HL-60/S4 treated with retinoic acid at 250 ng/mL for 4 days and 3 days (cell line): ENCODE data around the gene CCL15.
"Not testable (repeated sequence)": the region's sequence is repeated elsewhere in the genome, so short reads cannot be mapped to it uniquely, and the experiment has no call there.

Experiments
- in situ Hi-C: fragments of 300-500 bp; cut with MboI; formaldehyde crosslinking; loops from 2 replicates; pipeline ENCODE4 v1.7.0; 2022; ENCODE audit warnings: low sequenced_read_pairs

CCL15 gene

GRCh38 chr17:36001110-36001771, at the start of gene CCL15:
Gene CCL15, minus strand, starts transcription at chr17:36001553. Its CDS starts 61 bp downstream, at chr17:36001492.
- in situ Hi-C loops, result no loop called here

GRCh38 chr17:36049643-36050042, 48.3 kb upstream of the CCL15 start:
- in situ Hi-C loops, result no loop called here

DNA sequence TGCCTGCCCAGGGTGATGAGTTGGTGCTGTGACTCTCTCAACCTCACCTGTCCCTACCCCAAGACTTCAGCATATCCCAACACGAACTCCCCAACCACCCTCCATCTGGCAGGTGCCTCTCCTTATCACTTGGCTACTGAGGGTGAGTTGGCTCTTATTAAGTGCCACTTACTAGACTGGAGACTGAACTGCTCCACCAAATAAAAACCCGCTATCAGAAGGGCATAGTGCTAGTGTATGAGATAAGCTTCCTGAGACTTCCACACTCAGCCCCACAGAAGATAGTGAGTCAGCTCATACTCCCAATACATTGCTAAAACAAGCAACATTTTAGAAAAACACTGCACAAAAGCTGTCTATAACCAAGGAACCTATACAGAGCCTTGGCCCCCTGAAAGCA, 46.7 kb upstream of the CCL15 start:
- in situ Hi-C loops, result no loop called here

DNA sequence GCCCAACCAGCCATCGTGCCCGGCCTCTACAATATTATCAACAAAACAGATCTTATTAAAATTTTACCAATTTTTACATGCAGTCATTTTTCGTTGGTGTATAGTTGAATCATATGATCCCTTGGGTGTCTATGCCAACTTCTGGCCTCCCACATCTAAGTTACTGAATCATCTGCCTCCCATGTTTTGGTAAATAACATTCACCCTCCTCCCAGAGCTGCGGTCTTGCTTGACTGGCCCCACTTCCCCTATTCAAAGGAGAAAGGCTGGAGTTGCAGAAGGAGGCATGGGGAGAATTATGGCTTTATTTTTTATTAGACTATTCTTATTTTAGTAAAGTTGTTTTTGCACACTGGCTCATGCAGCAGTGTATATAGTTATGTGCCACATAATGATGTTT, 34.9 kb upstream of the CCL15 start:
- in situ Hi-C loops, result no loop called here

- in situ Hi-C loops, result no loop called here
Observed at GRCh38 chr17:36034127-36034526, 32.8 kb upstream of the CCL15 start.

- in situ Hi-C loops, result no loop called here
Observed at GRCh38 chr17:36030956-36031355, 29.6 kb upstream of the CCL15 start.

- in situ Hi-C loops, result no loop called here
Observed at GRCh38 chr17:36027761-36028160, 26.4 kb upstream of the CCL15 start.

DNA sequence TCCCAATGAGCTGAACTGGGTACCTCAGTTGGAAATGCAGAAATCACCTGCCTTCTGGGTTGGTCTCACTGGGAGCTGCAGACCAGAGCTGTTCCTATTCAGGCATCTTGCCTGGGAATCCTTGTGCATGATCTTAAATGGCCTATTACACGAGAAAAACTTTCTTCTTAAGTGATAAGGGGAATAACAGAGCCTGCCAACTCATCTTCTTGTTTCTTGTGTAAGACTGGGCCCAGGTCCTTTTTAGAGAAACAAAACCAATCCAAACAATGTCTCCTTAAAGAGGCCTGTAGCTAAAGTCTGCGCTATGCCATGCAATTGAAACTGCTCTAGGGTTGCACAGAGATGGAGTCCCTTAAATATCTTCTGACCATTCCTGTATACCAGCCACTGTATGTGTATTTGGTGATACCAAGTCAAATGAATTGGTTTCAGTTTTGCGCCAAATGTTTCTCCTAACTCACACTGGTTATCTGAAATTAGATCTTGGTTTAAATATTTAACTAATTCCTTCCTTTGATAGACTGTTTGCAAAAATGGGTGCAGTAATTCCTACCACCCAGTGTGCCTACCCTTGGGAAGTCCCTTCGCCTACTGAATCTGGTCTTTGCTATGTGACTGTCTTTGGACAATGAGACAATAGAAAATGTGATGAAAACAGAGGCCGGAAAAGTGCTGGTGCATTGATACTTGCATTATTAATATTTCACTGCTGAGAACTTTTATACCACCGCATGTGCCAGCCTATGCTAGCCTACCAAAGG, 22.9 kb upstream of the CCL15 start:
- in situ Hi-C loops, result no loop called here

GRCh38 chr17:36019423-36019822, 18.1 kb upstream of the CCL15 start:
- in situ Hi-C loops, result no loop called here

GRCh38 chr17:36017799-36018198, 16.4 kb upstream of the CCL15 start, which contains the start of gene CCL23:
Gene CCL23, minus strand, starts transcription at chr17:36017972. Its CDS starts 75 bp downstream, at chr17:36017897.
- in situ Hi-C loops, result no loop called here

- in situ Hi-C loops, result no loop called here
Observed at GRCh38 chr17:36016555-36016954, 15.2 kb upstream of the CCL15 start.

DNA sequence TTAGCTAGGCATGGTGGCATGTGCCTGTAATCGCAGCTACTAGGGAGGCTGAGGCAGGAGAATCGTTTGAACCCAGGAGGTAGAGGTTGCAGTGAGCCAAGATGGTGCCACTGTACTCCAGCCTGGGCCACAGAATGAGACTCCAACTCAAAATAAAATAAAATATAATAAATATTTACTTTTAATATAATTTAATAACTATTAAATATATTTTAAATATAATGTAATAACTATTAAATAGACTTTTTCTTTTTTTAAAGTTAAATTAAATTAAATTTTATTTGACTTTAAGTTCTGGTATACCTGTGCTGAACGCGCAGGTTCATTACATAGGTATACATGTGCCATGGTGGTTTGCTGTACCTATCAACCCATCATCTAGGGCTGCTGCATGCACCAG, 14.5 kb upstream of the CCL15 start:
- in situ Hi-C loops, result not testable (repeated sequence)

- in situ Hi-C loops, result no loop called here
Observed at GRCh38 chr17:36014946-36015345, 13.6 kb upstream of the CCL15 start.

DNA sequence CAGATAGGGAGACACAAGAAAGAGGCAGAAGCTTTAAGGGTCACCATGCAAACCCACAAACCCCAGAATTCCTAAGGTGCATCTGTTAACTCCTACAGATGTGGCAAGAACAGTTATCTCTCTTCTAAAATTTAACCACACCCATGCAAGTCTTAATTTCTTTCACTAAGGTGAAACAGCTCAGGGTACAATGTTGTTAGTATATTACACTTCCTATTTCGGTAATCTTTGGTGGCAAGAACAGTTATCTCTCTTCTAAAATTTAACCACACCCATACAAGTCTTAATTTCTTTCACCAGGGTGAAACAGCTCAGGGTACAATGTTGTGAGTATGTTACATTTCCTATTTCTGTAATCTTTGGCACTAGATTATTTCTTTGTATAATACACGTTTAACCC, 9.8 kb upstream of the CCL15 start:
- in situ Hi-C loops, result no loop called here

DNA sequence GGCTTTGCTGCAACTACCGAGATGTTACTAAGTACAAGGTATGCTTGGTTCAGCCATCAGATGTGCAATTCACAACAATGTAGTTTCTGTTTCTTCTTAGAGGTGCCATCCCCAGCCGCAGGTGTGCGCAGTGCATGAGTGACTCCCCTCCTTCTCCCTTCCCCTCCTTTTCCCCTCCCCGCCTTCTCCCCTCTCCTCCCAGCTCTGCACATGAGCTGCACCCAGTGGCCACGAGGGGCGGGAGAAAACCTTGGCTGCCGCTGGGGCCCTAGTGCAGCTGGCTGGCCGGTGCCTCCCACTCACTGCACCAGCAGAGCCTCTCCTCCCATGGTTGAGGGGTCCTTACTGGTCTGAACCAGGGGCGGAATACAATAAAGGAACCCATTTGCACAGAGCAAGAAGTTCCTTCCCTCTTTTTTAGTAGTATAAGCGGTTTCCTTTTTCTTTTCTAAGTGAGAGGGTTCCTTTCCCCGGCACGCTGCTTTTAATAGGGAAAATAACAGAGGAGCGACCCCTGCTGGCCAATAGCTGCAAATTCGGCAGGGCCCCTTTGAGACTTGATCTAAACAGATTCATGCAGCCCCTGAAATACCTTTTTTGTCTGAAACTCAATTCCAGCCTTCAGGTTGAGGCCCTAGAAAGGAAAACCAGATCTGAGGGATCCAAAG, 7.8 kb upstream of the CCL15 start:
- in situ Hi-C loops, result no loop called here

- in situ Hi-C loops, result no loop called here
Observed at GRCh38 chr17:36004594-36005108, 3.3 kb upstream of the CCL15 start.

DNA sequence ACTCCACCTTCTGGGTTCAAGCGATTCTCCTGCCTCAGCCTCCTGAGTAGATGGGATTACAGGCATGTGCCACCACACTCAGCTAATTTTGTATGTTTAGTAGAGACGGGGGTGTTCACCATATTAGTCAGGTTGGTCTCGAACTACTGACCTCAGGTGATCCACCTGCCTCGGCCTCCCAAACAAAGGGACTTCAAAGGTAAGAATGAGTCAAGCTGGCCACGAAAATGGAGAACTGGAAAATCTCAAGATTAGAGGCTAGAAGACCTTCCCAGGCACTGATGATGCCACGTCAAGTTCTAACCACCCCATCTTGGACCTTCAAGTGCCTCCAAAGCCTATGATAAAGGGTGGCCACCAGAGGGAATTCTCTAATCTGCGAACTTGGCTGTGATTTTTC, 1.3 kb upstream of the CCL15 start:
- in situ Hi-C loops, result no loop called here

DNA sequence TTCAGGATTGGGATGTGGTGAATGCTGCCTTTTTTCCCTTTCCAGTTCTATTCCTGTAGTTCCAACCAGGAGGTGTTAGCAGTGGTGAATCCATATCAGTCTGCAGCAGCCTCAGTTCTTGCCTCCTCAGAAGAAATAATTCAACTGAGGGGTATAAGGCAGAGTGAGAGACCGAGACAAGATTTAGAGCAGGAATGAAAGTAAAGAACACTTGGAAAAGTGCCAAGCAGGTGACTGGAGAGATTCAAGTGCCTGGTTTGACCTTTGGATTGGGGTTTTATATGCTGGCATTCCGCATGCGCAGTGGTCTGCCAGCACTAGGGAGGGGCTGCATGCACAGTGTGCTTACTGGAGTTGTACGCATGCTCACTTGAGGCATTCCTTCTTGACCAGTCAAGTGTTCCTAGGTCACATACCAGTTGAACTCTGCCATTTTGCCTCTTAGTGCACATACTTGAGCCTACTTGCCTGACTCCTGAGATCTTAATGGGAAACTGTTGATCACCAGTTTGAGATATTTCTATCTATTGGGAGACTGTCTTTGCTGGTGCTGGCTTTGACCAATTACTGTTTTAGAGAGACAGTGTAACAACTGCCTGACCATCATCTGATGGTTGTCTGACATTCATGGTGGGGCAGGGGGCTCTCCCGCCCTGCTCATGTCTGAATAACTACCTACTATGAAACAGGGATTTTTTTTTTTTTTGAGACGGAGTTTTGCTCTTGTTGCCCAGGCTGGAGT, 680 bp upstream of the CCL15 start:
- in situ Hi-C loops, result no loop called here

DNA sequence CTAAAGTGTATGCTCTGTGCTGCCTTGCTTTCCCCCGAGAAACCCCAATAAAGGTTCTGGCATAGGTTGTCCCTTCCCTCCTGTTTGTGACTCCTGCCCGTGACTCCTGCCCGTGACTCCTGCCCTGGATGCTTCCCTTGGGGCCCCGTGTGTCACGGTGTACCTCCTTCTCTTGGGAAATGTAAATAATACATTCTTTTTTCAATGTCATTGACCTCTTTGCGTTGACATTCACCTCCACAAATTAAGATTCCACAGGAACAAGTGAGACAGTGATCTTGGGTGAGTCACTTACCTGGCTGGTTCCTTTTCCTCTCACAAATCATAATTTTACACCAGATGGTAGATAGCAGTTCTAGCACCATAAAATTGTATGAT, 632 bp downstream of the CCL15 start:
- in situ Hi-C loops, result no loop called here

DNA sequence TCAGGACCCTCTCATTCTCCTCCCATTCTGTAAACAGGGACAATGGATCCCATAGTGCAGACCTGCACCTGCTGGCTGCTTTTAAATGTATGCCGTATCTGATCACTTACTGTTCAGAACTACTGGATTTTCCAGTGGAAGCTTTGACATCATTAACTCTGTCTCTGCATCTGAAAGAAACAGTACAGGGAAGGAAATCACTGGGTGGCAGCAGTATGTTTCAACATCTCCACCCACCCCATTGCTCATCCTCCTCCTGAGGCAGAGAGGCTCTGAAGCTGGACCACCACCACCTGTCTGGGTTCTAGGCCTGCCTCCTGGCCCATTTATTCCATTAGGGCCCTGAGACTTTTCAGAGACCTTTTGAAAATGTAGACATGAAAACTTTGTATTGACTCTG, 2.6 kb downstream of the CCL15 start:
- in situ Hi-C loops, result no loop called here

GRCh38 chr17:35998018-35998545, 3.3 kb downstream of the CCL15 start:
- in situ Hi-C loops, result no loop called here
